Dedifferentiated amniotic fluid mesenchymal stem cell (primary cell): ENCODE measurements around the gene NKX2-2.

Experiments
- DNase-seq: peaks from one replicate; pipeline ENCODE4 v3.0.0-alpha.2; 2016; ENCODE audit errors: extremely low spot score

The NKX2-2 gene

GRCh38 chr20:21521596-21522480 is 8.0 kb upstream of the NKX2-2 start:
- DNase-seq, result no peak

GRCh38 chr20:21520702-21521595 is 7.1 kb upstream of the NKX2-2 start:
- DNase-seq, result no peak

- no peak for DNase-seq
Observed at GRCh38 chr20:21519136-21519584, 5.3 kb upstream of the NKX2-2 start.

GRCh38 chr20:21518292-21518991 is 4.6 kb upstream of the NKX2-2 start:
- DNase-seq, result no peak

GRCh38 chr20:21517566-21518277 is 3.9 kb upstream of the NKX2-2 start:
- DNase-seq, result no peak

GRCh38 chr20:21516861-21517565 is 3.1 kb upstream of the NKX2-2 start:
- DNase-seq, result no peak

- no peak for DNase-seq
Observed at GRCh38 chr20:21516180-21516567, 2.3 kb upstream of the NKX2-2 start.

GRCh38 chr20:21515300-21516179 is 1.7 kb upstream of the NKX2-2 start:
- DNase-seq, result no peak

- DNase-seq, result no peak
Observed at GRCh38 chr20:21514553-21515251, 838 bp upstream of the NKX2-2 start.

GRCh38 chr20:21513181-21513663 is 642 bp downstream of the NKX2-2 start:
- no peak for DNase-seq

- no peak for DNase-seq
Observed at GRCh38 chr20:21512634-21513180, 1.2 kb downstream of the NKX2-2 start.

GRCh38 chr20:21511850-21512633 is 1.8 kb downstream of the NKX2-2 start:
- no peak for DNase-seq

- no peak for DNase-seq
Observed at GRCh38 chr20:21511485-21511849, 2.4 kb downstream of the NKX2-2 start.

- no peak for DNase-seq
Observed at GRCh38 chr20:21510414-21511384, 3.2 kb downstream of the NKX2-2 start.

- DNase-seq, result no peak
Observed at GRCh38 chr20:21509597-21510371, 4.1 kb downstream of the NKX2-2 start.

GRCh38 chr20:21509079-21509596 is 4.7 kb downstream of the NKX2-2 start:
- no peak for DNase-seq
